MCF 10A (cell line): ENCODE results near the gene TCEAL7. TPM values are rescaled to one million over a fixed set of nuclear protein-coding genes. Genes with fewer than 3 reads are reported as not detected.

Experiments used
- BruUV-seq: library from RNA; stranded (reverse); fragments of 400-500 nt; replicated peaks from 2 replicates; lab custom pipeline; 2021; lab: Mats Ljungman, UMichigan
- CTCF ChIA-PET: fragments of 300-600 bp; sonication (Branson Sonifier 250); formaldehyde crosslinking; extraction: SDS; loops from one replicate; lab custom pipeline; 2021; ENCODE audit warnings: antibody characterized with exemption, inconsistent platforms; lab: Yijun Ruan, JAX
- POLR2A ChIA-PET: fragments of 300-600, 350-650 bp; sonication (Branson Sonifier 250); formaldehyde crosslinking; extraction: SDS; loops from one replicate; lab custom pipeline; 2020; ENCODE audit warnings: antibody characterized with exemption, inconsistent platforms; lab: Yijun Ruan, JAX
- DNase-seq: peaks from one replicate; pipeline ENCODE4 v3.0.0-alpha.2; 2018; ENCODE audit not compliant: unreplicated experiment
- H3K27ac Mint-ChIP-seq: one replicate; pipeline ENCODE4 v1.8.0; 2022; ENCODE audit warnings: mild to moderate bottlenecking, low read depth, mixed read lengths; ENCODE audit not compliant: unreplicated experiment
- H3K27me3 Mint-ChIP-seq: one replicate; pipeline ENCODE4 v1.8.0; 2022; ENCODE audit warnings: mixed read lengths; ENCODE audit not compliant: insufficient read depth, unreplicated experiment
- H3K36me3 Mint-ChIP-seq: one replicate; pipeline ENCODE4 v1.8.0; 2022; ENCODE audit warnings: mild to moderate bottlenecking, moderate library complexity, mixed read lengths; ENCODE audit not compliant: insufficient read depth, unreplicated experiment
- H3K4me1 Mint-ChIP-seq: one replicate; pipeline ENCODE4 v1.8.0; 2022; ENCODE audit warnings: mixed read lengths; ENCODE audit not compliant: insufficient read depth, unreplicated experiment
- H3K4me3 Mint-ChIP-seq: one replicate; pipeline ENCODE4 v1.8.0; 2022; ENCODE audit warnings: mild to moderate bottlenecking, moderate library complexity, mixed read lengths; ENCODE audit not compliant: unreplicated experiment
- H3K9me3 Mint-ChIP-seq: one replicate; pipeline ENCODE4 v1.8.0; 2022; ENCODE audit warnings: mixed read lengths; ENCODE audit not compliant: unreplicated experiment
- intact Hi-C: fragments of 100-400 bp; cut with micrococcal nuclease; formaldehyde crosslinking; loops from 2 replicates; pipeline ENCODE4 v1.14.1; 2022
- total RNA-seq: library from RNA; stranded (reverse); gene quantifications from 2 replicates; pipeline ENCODE4 v1.2.3, GENCODE V29; 2022
- TF ChIP-seq, protein P1 (sequence below): fragments of 200-600 bp; IDR thresholded peaks from one replicate; pipeline ENCODE4 v1.8.0; 2022; ENCODE audit warnings: antibody characterized with exemption, mild to moderate bottlenecking; ENCODE audit not compliant: unreplicated experiment

The TCEAL7 gene
- total RNA-seq, 1 experiment from 2014 or later, result not detected

DNA sequence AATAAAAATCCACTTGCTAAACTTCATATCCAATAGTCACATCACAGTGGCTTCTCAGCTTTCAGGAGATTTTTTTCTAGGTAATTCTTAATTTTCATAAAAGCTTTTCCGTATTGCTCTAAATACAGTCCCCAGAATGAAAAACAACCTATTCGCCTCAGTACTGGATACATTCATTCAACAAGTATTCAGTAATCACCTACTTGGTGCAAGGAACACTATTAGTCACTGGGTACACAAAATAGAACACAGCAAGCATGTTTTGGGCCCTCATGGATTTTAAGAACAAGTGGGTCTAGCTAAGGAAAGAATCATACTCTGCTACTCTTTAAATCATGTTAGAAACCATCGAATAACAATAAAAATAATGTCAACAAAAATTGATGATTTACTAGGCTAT, 43.5 kb downstream of the TCEAL7 start:
- POLR2A ChIA-PET, result interaction anchor here (0.9 to 5.1 kb wide), 4 partner anchors 17 to 68 kb away, joined by 3 to 51 read pairs (median 6); partner anchors contain the start of gene TCEAL9
- DNase-seq, result no peak
- TF ChIP-seq, protein P1, sequence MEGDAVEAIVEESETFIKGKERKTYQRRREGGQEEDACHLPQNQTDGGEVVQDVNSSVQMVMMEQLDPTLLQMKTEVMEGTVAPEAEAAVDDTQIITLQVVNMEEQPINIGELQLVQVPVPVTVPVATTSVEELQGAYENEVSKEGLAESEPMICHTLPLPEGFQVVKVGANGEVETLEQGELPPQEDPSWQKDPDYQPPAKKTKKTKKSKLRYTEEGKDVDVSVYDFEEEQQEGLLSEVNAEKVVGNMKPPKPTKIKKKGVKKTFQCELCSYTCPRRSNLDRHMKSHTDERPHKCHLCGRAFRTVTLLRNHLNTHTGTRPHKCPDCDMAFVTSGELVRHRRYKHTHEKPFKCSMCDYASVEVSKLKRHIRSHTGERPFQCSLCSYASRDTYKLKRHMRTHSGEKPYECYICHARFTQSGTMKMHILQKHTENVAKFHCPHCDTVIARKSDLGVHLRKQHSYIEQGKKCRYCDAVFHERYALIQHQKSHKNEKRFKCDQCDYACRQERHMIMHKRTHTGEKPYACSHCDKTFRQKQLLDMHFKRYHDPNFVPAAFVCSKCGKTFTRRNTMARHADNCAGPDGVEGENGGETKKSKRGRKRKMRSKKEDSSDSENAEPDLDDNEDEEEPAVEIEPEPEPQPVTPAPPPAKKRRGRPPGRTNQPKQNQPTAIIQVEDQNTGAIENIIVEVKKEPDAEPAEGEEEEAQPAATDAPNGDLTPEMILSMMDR, result no peak

DNA sequence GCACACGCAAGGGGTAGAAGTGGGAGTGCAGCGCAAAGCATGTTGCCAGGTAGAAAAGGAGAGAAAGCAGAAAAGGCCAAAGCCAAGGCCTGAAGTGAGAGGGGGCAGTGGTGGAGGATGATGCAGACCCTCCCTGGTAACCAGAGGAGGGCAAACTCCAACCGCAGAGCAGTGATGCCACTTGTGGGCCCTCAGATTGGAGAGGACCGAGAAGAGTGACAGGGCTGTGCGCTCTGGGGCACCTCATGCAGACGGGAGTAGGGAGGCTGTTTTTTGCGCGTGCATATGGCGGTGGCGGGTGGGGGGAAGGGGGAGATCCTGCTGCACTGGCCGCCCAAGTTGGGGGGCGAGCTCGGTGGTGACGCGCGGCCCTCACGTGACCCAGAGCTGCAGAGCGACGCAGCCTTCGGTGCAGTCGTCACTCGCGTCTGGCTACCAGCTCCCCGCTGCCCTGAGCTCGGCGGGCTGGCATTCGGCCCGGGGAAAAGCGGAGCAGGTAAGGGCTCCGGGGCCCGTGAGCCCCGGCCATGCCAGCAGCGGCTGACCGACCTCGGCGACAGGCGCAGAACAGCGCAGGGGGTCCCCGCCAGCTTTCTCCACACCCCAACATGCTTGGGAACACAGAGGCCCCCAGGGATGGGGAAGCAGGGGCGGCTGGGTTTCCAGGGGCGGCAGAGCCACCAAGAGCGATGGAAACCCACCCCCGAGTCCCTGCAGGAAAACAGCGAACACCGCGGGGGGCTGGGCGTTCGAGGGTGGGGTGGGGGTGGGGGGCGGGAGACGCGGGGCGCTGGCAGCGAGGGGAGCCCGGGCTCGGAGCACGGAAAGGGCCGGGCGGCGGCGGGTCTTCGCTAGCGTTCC, 46.3 kb downstream of the TCEAL7 start, which contains the start of gene BEX3:
Gene BEX3, plus strand, starts transcription at position 421 of the 861 bp plus-strand sequence. CDS start 984 bp downstream, outside the sequence.
- TF ChIP-seq, protein P1, result no peak
- ChIA-PET CTCF (interaction anchor here (0.7 kb wide), 2 partner anchors 68 to 159 kb away, joined by 3 read pairs; no protein-coding TSS in a partner anchor), POLR2A (interaction anchor here (0.6 to 5.1 kb wide), 9 partner anchors 8 to 835 kb away, joined by 3 to 51 read pairs (median 5); partner anchors contain the start of gene TCEAL9)
- Mint-ChIP-seq H3K27me3 (peaks cover 24% of the 10 kb centered on the region), H3K9me3 (no peaks in the 10 kb centered on the region), H3K4me3 (peak within 1 kb of the TSS; percentile 74), H3K36me3 (peaks cover 13% of the 10 kb centered on the region), H3K4me1 (peaks cover 5% of the 10 kb centered on the region), H3K27ac (peak within 1 kb of the TSS; percentile 67)
- DNase-seq, result peak; percentile 29
- BruUV-seq, result no TSS peak
- intact Hi-C loops, result no loop called here

More for the DNA sequence above, 43.5 kb downstream of the TCEAL7 start:
- H3K36me3 Mint-ChIP-seq, result peaks cover 13% of the 10 kb centered on the region
- peaks cover 5% of the 10 kb centered on the region for H3K4me1 Mint-ChIP-seq
- BruUV-seq, result no TSS peak
- H3K9me3 Mint-ChIP-seq, result no peaks in the 10 kb centered on the region
- peaks cover 32% of the 10 kb centered on the region for H3K27me3 Mint-ChIP-seq
- no peak overlapping the region for H3K4me3 Mint-ChIP-seq
- intact Hi-C loops, result no loop called here
- peak overlapping the region; percentile 84 for H3K27ac Mint-ChIP-seq
- CTCF ChIA-PET, result interaction anchor here (0.6 to 1.3 kb wide), 2 partner anchors 90 to 279 kb away, joined by 3 to 4 read pairs; no protein-coding TSS in a partner anchor

DNA sequence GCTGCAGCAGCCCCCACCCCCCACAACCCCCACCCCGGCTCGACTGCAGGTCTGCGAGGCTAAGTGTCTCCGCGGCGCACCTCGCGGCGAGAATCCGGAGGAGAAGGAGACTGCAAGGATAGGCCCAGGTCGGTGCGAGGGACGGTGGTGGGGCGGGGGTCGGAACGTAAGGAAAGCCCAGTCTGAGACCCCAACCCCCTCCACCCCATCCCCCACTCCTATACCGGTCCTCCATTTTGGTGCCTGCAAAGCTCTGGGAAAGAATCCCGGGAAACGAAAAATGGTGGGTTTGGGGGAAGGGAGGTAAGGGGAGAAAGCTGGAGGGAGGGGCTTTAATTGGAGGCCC, 46.9 kb downstream of the TCEAL7 start:
- intact Hi-C loops, result loop anchor here (1.0 kb wide), 1 partner anchor 87 kb away; no protein-coding TSS in a partner anchor
- Mint-ChIP-seq H3K4me3 (peak overlapping the region; percentile 74), H3K4me1 (peaks cover 5% of the 10 kb centered on the region), H3K27ac (peak overlapping the region; percentile 8), H3K36me3 (peaks cover 13% of the 10 kb centered on the region), H3K27me3 (peaks cover 18% of the 10 kb centered on the region), H3K9me3 (no peaks in the 10 kb centered on the region)
- DNase-seq, result no peak
- no TSS peak for BruUV-seq
- ChIA-PET CTCF (interaction anchor here (0.7 kb wide), 1 partner anchor 159 kb away, joined by 3 read pairs; no protein-coding TSS in a partner anchor), POLR2A (interaction anchor here (0.6 to 5.1 kb wide), 12 partner anchors 9 to 834 kb away, joined by 3 to 51 read pairs (median 4); partner anchors contain the start of gene TCEAL9)
- TF ChIP-seq, protein P1, result no peak

DNA sequence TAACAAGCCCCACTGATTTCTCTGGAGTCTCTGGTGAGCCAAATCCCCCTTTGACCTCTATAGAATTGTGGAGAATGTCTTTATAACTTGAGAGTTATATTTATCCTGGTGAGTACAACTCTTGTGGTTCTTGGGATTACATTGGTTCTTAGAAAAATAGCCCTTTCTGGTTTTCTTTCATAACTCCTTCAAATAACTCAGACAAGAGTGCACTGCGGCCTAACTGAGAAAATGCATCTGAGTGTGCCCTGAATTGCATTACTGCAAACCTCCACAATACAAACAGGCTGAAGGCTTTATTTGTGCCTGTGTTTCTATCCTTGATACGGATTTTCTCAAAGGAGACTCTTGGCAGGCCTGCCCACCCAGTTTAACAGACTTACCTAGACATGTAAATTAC, 49.0 kb downstream of the TCEAL7 start:
- peaks cover 13% of the 10 kb centered on the region for H3K36me3 Mint-ChIP-seq
- ChIA-PET CTCF (no interaction called here), POLR2A (no interaction called here)
- intact Hi-C loops, result no loop called here
- no peaks in the 10 kb centered on the region for H3K4me1 Mint-ChIP-seq
- no peak for DNase-seq
- H3K9me3 Mint-ChIP-seq, result no peaks in the 10 kb centered on the region
- H3K4me3 Mint-ChIP-seq, result no peak overlapping the region
- H3K27ac Mint-ChIP-seq, result no peak overlapping the region
- no TSS peak for BruUV-seq
- TF ChIP-seq, protein P1, result no peak
- peaks cover 7% of the 10 kb centered on the region for H3K27me3 Mint-ChIP-seq
